Keratinocyte (primary cell): Measurements from ENCODE around the gene DNASE1L3. TPM values are rescaled to one million over a fixed set of nuclear protein-coding genes. Genes with fewer than 3 reads are reported as not detected.
A peak's percentile ranks its signal among the peaks of the same experiment; 100 is the strongest.

Experiments
- DNase-seq: peaks from one replicate; pipeline ENCODE4 v3.0.0-alpha.2; 2011; ENCODE audit warnings: low read depth, missing footprints, low spot score
- FAIRE-seq: peaks from 2 replicates; lab custom pipeline; 2011; peaks lifted over from hg19 to GRCh38; lab: Jason Lieb, UNC
- H2AFZ ChIP-seq: 2 replicates; pipeline ENCODE4 v1.6.0; 2012; ENCODE audit warnings: low read length, control low read depth, inconsistent platforms; ENCODE audit not compliant: control insufficient read depth
- H3K27ac ChIP-seq: 2 replicates; pipeline ENCODE4 v1.5.1; 2011; ENCODE audit warnings: low read length; ENCODE audit not compliant: control insufficient read depth, insufficient read depth
- H3K27me3 ChIP-seq: 3 replicates; pipeline ENCODE4 v1.6.0; 2011; ENCODE audit warnings: low read length; ENCODE audit not compliant: control insufficient read depth, insufficient read depth; ENCODE audit errors: extremely low read depth
- H3K36me3 ChIP-seq, 2 experiments: 2 replicates in 1 of 2; 3 replicates in 1 of 2; pipeline ENCODE4 v1.5.1; 2011; ENCODE audit warnings: low read length in 2 of 2, mild to moderate bottlenecking in 1 of 2; ENCODE audit not compliant: control insufficient read depth in 2 of 2, insufficient read depth in 2 of 2; ENCODE audit errors: extremely low read depth in 1 of 2
- H3K4me1 ChIP-seq: 3 replicates; pipeline ENCODE4 v1.5.1; 2011; ENCODE audit warnings: low read length; ENCODE audit not compliant: control insufficient read depth, insufficient read depth; ENCODE audit errors: extremely low read depth
- H3K4me2 ChIP-seq: 3 replicates; pipeline ENCODE4 v1.6.0; 2011; ENCODE audit warnings: low read depth, low read length; ENCODE audit not compliant: control insufficient read depth, insufficient read depth; ENCODE audit errors: extremely low read depth
- H3K4me3 ChIP-seq, 3 experiments: fragments of 200-600 bp in 1 of 3; sonication (generic) in 1 of 3; 2 replicates in 2 of 3; 3 replicates in 1 of 3; pipeline ENCODE4 v1.5.1; 2011 to 2016; ENCODE audit warnings: low read length in 3 of 3, mild to moderate bottlenecking in 3 of 3, control low read depth in 2 of 3, inconsistent platforms in 1 of 3, low read depth in 1 of 3, mixed read lengths in 1 of 3, mixed run types in 1 of 3, moderate library complexity in 1 of 3; ENCODE audit not compliant: control insufficient read depth in 2 of 3, insufficient read depth in 2 of 3; ENCODE audit errors: extremely low read depth in 1 of 3
- H3K79me2 ChIP-seq: 2 replicates; pipeline ENCODE4 v1.6.0; 2012; ENCODE audit warnings: low read length; ENCODE audit not compliant: control insufficient read depth, insufficient read depth
- H3K9ac ChIP-seq: 3 replicates; pipeline ENCODE4 v1.6.0; 2011; ENCODE audit warnings: low read length; ENCODE audit not compliant: control insufficient read depth, insufficient read depth; ENCODE audit errors: extremely low read depth
- H3K9me1 ChIP-seq: 3 replicates; pipeline ENCODE4 v1.6.0; 2011; ENCODE audit warnings: low read length; ENCODE audit not compliant: control insufficient read depth, insufficient read depth; ENCODE audit errors: extremely low read depth
- H3K9me3 ChIP-seq: 2 replicates; pipeline ENCODE4 v1.5.1; 2012; ENCODE audit warnings: low read depth, low read length; ENCODE audit not compliant: control insufficient read depth
- H4K20me1 ChIP-seq: 3 replicates; pipeline ENCODE4 v1.6.0; 2011; ENCODE audit warnings: low read length; ENCODE audit not compliant: control insufficient read depth, insufficient read depth; ENCODE audit errors: extremely low read depth
- EZH2 ChIP-seq: IDR thresholded peaks from one replicate; pipeline ENCODE4 v1.6.1; 2012; ENCODE audit warnings: inconsistent platforms, mild to moderate bottlenecking, low read length, moderate library complexity
- dilution Hi-C: fragments of 300-500 bp; cut with MboI; formaldehyde crosslinking; loops from one replicate; pipeline ENCODE4 v1.7.0; 2020; ENCODE audit warnings: low sequenced_read_pairs; ENCODE audit not compliant: extremely low pct_ligation_motif_present
- polyA plus RNA-seq, 5 experiments: library from polyadenylated mRNA; depleted of rRNA in 3 of 5; stranded (reverse) in 3 of 5; stranded (forward) in 1 of 5; unstranded in 1 of 5; fragments of >200 nt; gene quantifications; 1 replicate in 1 of 5; 2 replicates in 3 of 5; 3 replicates in 1 of 5; pipeline versions ENCODE4 v1.2.1 to v1.2.3, GENCODE V29; 2011 to 2012; ENCODE audit warnings: missing spikeins in 2 of 5, low read depth in 1 of 5, low replicate concordance in 1 of 5
- TF ChIP-seq, protein P1 (sequence below), 3 experiments: IDR thresholded peaks in 1 of 3; conservative IDR thresholded peaks in 1 of 3; optimal IDR thresholded peaks in 1 of 3; 2 replicates in 2 of 3; 3 replicates in 1 of 3; pipeline versions ENCODE3 to v1.5.1; 2011; ENCODE audit warnings: low read length in 3 of 3, mild to moderate bottlenecking in 3 of 3, moderate library complexity in 2 of 3, control low read depth in 1 of 3, inconsistent platforms in 1 of 3; ENCODE audit not compliant: insufficient read depth in 2 of 3; ENCODE audit errors: extremely low read depth in 1 of 3

DNASE1L3 gene
- polyA plus RNA-seq, 1 donor (not counting 4 experiments of a cell fraction or from before 2014, with no cell fraction given), result 1.9 TPM

DNA sequence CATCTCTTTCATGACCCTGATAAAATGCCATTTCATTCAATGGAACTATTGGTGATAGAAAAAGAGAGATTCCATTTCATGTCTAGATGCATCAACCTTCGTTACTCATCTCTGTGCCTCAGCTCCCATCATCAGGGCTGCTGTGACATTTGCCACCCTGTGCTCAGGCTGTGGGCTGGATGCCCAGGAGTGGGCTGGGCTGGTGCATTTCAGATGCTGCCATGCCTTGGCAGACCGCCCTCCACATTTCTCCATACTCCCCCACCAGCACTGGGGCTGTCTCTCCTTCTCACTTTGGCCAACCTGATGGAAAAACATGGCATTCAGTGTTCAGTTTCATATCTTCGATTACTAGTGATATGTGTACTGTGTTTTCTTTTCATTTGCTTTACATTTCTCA is 59.1 kb downstream of the DNASE1L3 start:
- H3K27ac ChIP-seq, result no peak overlapping the region
- peaks cover 2% of the 10 kb centered on the region for H3K9me1 ChIP-seq
- H3K36me3 ChIP-seq, result peaks cover 68 to 94% of the 10 kb centered on the region in 2 experiments
- peaks cover 19% of the 10 kb centered on the region for H4K20me1 ChIP-seq
- DNase-seq, result no peak
- H3K4me3 ChIP-seq, result no peak overlapping the region
- no peak for TF ChIP-seq EZH2
- TF ChIP-seq, protein P1, sequence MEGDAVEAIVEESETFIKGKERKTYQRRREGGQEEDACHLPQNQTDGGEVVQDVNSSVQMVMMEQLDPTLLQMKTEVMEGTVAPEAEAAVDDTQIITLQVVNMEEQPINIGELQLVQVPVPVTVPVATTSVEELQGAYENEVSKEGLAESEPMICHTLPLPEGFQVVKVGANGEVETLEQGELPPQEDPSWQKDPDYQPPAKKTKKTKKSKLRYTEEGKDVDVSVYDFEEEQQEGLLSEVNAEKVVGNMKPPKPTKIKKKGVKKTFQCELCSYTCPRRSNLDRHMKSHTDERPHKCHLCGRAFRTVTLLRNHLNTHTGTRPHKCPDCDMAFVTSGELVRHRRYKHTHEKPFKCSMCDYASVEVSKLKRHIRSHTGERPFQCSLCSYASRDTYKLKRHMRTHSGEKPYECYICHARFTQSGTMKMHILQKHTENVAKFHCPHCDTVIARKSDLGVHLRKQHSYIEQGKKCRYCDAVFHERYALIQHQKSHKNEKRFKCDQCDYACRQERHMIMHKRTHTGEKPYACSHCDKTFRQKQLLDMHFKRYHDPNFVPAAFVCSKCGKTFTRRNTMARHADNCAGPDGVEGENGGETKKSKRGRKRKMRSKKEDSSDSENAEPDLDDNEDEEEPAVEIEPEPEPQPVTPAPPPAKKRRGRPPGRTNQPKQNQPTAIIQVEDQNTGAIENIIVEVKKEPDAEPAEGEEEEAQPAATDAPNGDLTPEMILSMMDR (optimal IDR thresholded peaks at IDR 0.05 in 1 of 3, IDR thresholded peaks at IDR 0.05 in 1 of 3, conservative IDR thresholded peaks at IDR 0.05 in 1 of 3; ENCODE audit: extremely low read depth in 1 of 3, insufficient read depth in 2 of 3, low read length in 3 of 3), result no peak
- no peaks in the 10 kb centered on the region for H3K4me1 ChIP-seq
- H3K4me2 ChIP-seq, result no peak overlapping the region
- no peak for FAIRE-seq
- peaks cover 13% of the 10 kb centered on the region for H3K79me2 ChIP-seq
- no peaks in the 10 kb centered on the region for H3K9me3 ChIP-seq
- dilution Hi-C loops, result no loop called here
- no peak overlapping the region for H2AFZ ChIP-seq
- no peaks in the 10 kb centered on the region for H3K27me3 ChIP-seq
- no peak overlapping the region for H3K9ac ChIP-seq

DNA sequence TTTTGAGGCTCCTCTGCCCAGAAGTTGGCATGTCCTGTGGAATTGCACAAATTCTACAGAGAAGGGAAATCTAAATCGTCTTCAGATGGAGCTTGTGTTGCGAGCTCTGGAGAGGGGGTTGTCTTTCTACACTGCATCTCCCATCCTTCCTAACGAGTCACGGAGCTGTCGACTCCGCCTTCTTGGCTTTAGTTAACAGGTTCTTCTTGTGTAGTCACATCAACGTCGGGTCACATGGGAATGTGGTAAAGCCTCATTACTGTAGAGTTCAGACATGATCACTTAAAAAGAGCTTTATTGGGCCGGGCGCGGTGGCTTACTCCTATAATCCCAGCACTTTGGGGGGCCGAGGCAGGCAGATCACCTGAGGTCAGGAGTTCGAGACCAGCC is 60.0 kb downstream of the DNASE1L3 start:
- dilution Hi-C loops, result no loop called here
- Histone ChIP-seq H3K9me1 (peaks cover 2% of the 10 kb centered on the region), H2AFZ (no peak overlapping the region), H3K4me2 (no peak overlapping the region), H4K20me1 (peaks cover 27% of the 10 kb centered on the region), H3K4me1 (no peaks in the 10 kb centered on the region), H3K27ac (no peak overlapping the region), H3K36me3 (peaks cover 71 to 94% of the 10 kb centered on the region in 2 experiments), H3K9ac (no peak overlapping the region), H3K9me3 (no peaks in the 10 kb centered on the region), H3K79me2 (peaks cover 19% of the 10 kb centered on the region), H3K4me3 (no peak overlapping the region), H3K27me3 (no peaks in the 10 kb centered on the region)
- no peak for DNase-seq
- TF ChIP-seq EZH2, result no peak
- TF ChIP-seq, protein P1 (optimal IDR thresholded peaks at IDR 0.05 in 1 of 3, IDR thresholded peaks at IDR 0.05 in 1 of 3, conservative IDR thresholded peaks at IDR 0.05 in 1 of 3; ENCODE audit: extremely low read depth in 1 of 3, insufficient read depth in 2 of 3, low read length in 3 of 3), result no peak
- FAIRE-seq, result peak; percentile 29
